PC-9 (cell line): Measurements from ENCODE around the gene EFCAB11. TPM values are rescaled to one million over a fixed set of nuclear protein-coding genes. Genes with fewer than 3 reads are reported as not detected.

Source experiments
- BruUV-seq: library from RNA; stranded (reverse); fragments of 400-500 nt; replicated peaks from 2 replicates; lab custom pipeline; 2021; lab: Mats Ljungman, UMichigan
- CTCF ChIA-PET: fragments of 300-600 bp; sonication (Branson Sonifier 250); formaldehyde crosslinking; loops from one replicate; lab custom pipeline; 2022; ENCODE audit warnings: antibody characterized with exemption; lab: Charles Lee
- POLR2A ChIA-PET: fragments of 300-600 bp; sonication (Branson Sonifier 250); formaldehyde crosslinking; loops from one replicate; lab custom pipeline; 2022; ENCODE audit warnings: antibody characterized with exemption; ENCODE audit not compliant: unreplicated experiment; lab: Charles Lee
- DNase-seq, 2 experiments: peaks; one replicate each; pipeline versions ENCODE4 v3.0.0 to v3.0.0-alpha.2; 2015 to 2022; ENCODE audit warnings: mixed read lengths in 1 of 2
- H2AFZ ChIP-seq: fragments of 200-600 bp; sonication (generic); 2 replicates; pipeline ENCODE4 v1.8.1; 2017; ENCODE audit warnings: antibody characterized with exemption
- H3F3A ChIP-seq: fragments of 200-600 bp; sonication (generic); 2 replicates; pipeline ENCODE4 v1.8.1; 2017; ENCODE audit warnings: antibody characterized with exemption, mild to moderate bottlenecking, low read depth; ENCODE audit not compliant: insufficient read depth
- H3K27ac ChIP-seq: fragments of 200-600 bp; sonication (generic); 2 replicates; pipeline ENCODE4 v1.6.1; 2016; ENCODE audit warnings: mixed run types
- H3K27me3 ChIP-seq: fragments of 200-600 bp; sonication (generic); 2 replicates; pipeline ENCODE4 v1.6.1; 2016; ENCODE audit warnings: low read depth, mixed run types; ENCODE audit not compliant: insufficient read depth
- H3K36me3 ChIP-seq: fragments of 200-600 bp; sonication (generic); 2 replicates; pipeline ENCODE4 v1.6.1; 2016; ENCODE audit warnings: low read depth, mixed run types
- H3K4me1 ChIP-seq: fragments of 200-600 bp; sonication (generic); replicated peaks from 2 replicates; pipeline ENCODE4 v1.6.1; 2016; ENCODE audit warnings: mixed run types; ENCODE audit not compliant: insufficient read depth
- H3K4me2 ChIP-seq: fragments of 200-600 bp; sonication (generic); 2 replicates; pipeline ENCODE4 v1.6.1; 2017; ENCODE audit warnings: mixed run types
- H3K4me3 ChIP-seq: fragments of 200-600 bp; sonication (generic); 2 replicates; pipeline ENCODE4 v1.6.1; 2016; ENCODE audit warnings: mixed run types
- H3K79me2 ChIP-seq: fragments of 200-600 bp; sonication (generic); 2 replicates; pipeline ENCODE4 v1.6.1; 2017; ENCODE audit warnings: low read depth, mixed run types
- H3K9me2 ChIP-seq: fragments of 200-600 bp; sonication (generic); 2 replicates; pipeline ENCODE4 v1.8.1; 2017; ENCODE audit warnings: mild to moderate bottlenecking; ENCODE audit not compliant: insufficient read depth
- H3K9me3 ChIP-seq: fragments of 200-600 bp; sonication (generic); 2 replicates; pipeline ENCODE4 v1.8.1; 2016; ENCODE audit warnings: low read depth; ENCODE audit not compliant: insufficient read depth
- H4K20me1 ChIP-seq: fragments of 200-600 bp; sonication (generic); 2 replicates; pipeline ENCODE4 v1.8.1; 2017; ENCODE audit not compliant: insufficient read depth
- CTCF ChIP-seq: fragments of 200-600 bp; sonication (generic); conservative IDR thresholded peaks from 2 replicates; pipeline ENCODE4 v1.6.1; 2017; ENCODE audit warnings: mixed run types, antibody characterized with exemption, mild to moderate bottlenecking, moderate library complexity
- EZH2 ChIP-seq: fragments of 200-600 bp; sonication (generic); IDR thresholded peaks from 2 replicates; pipeline ENCODE4 v1.8.0; 2017; ENCODE audit warnings: antibody characterized with exemption, low read depth
- intact Hi-C: fragments of 100-400 bp; cut with micrococcal nuclease; formaldehyde crosslinking; loops from one replicate; pipeline ENCODE4 v1.10.0; 2022; ENCODE audit not compliant: unreplicated experiment
- total RNA-seq: library from RNA; stranded (reverse); gene quantifications from 2 replicates; pipeline ENCODE4 v1.2.3, GENCODE V29; 2021

EFCAB11 gene
- total RNA-seq, 1 experiment from 2014 or later: 8.4 TPM

GRCh38 chr14:89853936-89854693 is 100.4 kb downstream of the EFCAB11 start:
- no peaks in the 10 kb centered on the region for H3K79me2 ChIP-seq
- no peak overlapping the region for H3K4me2 ChIP-seq
- H3K27me3 ChIP-seq: no peaks in the 10 kb centered on the region
- H3F3A ChIP-seq: no peaks in the 10 kb centered on the region
- H2AFZ ChIP-seq: no peak overlapping the region
- ChIA-PET CTCF (no interaction called here), POLR2A (no interaction called here)
- no peak overlapping the region for H3K27ac ChIP-seq
- intact Hi-C loops: no loop called here
- no peaks in the 10 kb centered on the region for H3K9me2 ChIP-seq
- TF ChIP-seq CTCF (no peak), EZH2 (no peak)
- no peaks in the 10 kb centered on the region for H3K4me1 ChIP-seq
- DNase-seq: no peak
- H3K4me3 ChIP-seq: no peak overlapping the region
- no peaks in the 10 kb centered on the region for H3K36me3 ChIP-seq
- H3K9me3 ChIP-seq: no peaks in the 10 kb centered on the region
- no peaks in the 10 kb centered on the region for H4K20me1 ChIP-seq
- no TSS peak for BruUV-seq

GRCh38 chr14:89851106-89851505 is 103.4 kb downstream of the EFCAB11 start:
- no peaks in the 10 kb centered on the region for H3K27me3 ChIP-seq
- no peak for DNase-seq
- no TSS peak for BruUV-seq
- no peak overlapping the region for H2AFZ ChIP-seq
- TF ChIP-seq EZH2 (no peak), CTCF (no peak)
- no peaks in the 10 kb centered on the region for H4K20me1 ChIP-seq
- no peak overlapping the region for H3K27ac ChIP-seq
- intact Hi-C loops: no loop called here
- no peaks in the 10 kb centered on the region for H3F3A ChIP-seq
- H3K4me1 ChIP-seq: no peaks in the 10 kb centered on the region
- no peaks in the 10 kb centered on the region for H3K9me3 ChIP-seq
- no peaks in the 10 kb centered on the region for H3K36me3 ChIP-seq
- no peaks in the 10 kb centered on the region for H3K9me2 ChIP-seq
- ChIA-PET POLR2A (no interaction called here), CTCF (no interaction called here)
- H3K79me2 ChIP-seq: no peaks in the 10 kb centered on the region
- H3K4me2 ChIP-seq: no peak overlapping the region
- H3K4me3 ChIP-seq: no peak overlapping the region

GRCh38 chr14:89849931-89850330 is 104.6 kb downstream of the EFCAB11 start:
- TF ChIP-seq EZH2 (no peak), CTCF (no peak)
- Histone ChIP-seq H3K9me2 (no peaks in the 10 kb centered on the region), H3K4me1 (no peaks in the 10 kb centered on the region), H3K4me2 (no peak overlapping the region), H3K4me3 (no peak overlapping the region), H4K20me1 (no peaks in the 10 kb centered on the region), H3K36me3 (no peaks in the 10 kb centered on the region), H3K27me3 (no peaks in the 10 kb centered on the region), H3F3A (no peaks in the 10 kb centered on the region), H3K27ac (no peak overlapping the region), H3K79me2 (no peaks in the 10 kb centered on the region), H3K9me3 (no peaks in the 10 kb centered on the region), H2AFZ (no peak overlapping the region)
- CTCF ChIA-PET: no interaction called here
- intact Hi-C loops: no loop called here
- BruUV-seq: no TSS peak
- no peak for DNase-seq
- POLR2A ChIA-PET: no interaction called here
